Astrocyte of the cerebellum (primary cell): ENCODE measurements around the gene MAN2B2.

Experiments used
- DNase-seq: peaks from one replicate; pipeline ENCODE4 v3.0.0-alpha.2; 2011; ENCODE audit warnings: low read depth
- H3K4me3 ChIP-seq: 2 replicates; pipeline ENCODE4 v1.5.1; 2011; ENCODE audit warnings: mild to moderate bottlenecking, low read depth, low read length, moderate library complexity
- in situ Hi-C: cut with HindIII; loops from 2 replicates; pipeline ENCODE4 v1.10.0; 2017; ENCODE audit warnings: low sequenced_read_pairs
- TF ChIP-seq, protein P1 (sequence below): IDR thresholded peaks from 2 replicates; pipeline ENCODE4 v1.5.1; 2012; ENCODE audit warnings: low read length, low read depth, moderate library complexity, mild to moderate bottlenecking; ENCODE audit errors: missing control alignments

The MAN2B2 gene

DNA sequence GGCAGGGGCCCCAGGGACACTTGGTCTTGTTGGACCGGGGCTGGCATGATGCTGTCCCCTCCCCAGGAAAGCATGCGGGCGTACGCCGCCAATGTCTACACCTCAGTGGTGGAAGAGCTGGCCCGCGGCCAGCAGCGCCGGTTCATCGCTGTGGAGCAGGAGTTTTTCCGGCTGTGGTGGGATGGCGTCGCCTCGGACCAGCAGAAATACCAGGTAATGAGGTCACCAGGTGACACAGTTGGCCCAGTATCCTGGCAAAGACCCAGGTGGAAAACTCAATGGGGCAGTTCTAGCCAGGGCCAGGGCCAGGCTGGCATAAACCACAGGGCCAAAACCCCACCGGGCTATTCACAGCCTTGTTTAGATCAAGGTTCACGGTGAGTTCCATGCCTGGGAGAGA is 1.5 kb downstream of the MAN2B2 start:
- in situ Hi-C loops: no loop called here
- TF ChIP-seq, protein P1, sequence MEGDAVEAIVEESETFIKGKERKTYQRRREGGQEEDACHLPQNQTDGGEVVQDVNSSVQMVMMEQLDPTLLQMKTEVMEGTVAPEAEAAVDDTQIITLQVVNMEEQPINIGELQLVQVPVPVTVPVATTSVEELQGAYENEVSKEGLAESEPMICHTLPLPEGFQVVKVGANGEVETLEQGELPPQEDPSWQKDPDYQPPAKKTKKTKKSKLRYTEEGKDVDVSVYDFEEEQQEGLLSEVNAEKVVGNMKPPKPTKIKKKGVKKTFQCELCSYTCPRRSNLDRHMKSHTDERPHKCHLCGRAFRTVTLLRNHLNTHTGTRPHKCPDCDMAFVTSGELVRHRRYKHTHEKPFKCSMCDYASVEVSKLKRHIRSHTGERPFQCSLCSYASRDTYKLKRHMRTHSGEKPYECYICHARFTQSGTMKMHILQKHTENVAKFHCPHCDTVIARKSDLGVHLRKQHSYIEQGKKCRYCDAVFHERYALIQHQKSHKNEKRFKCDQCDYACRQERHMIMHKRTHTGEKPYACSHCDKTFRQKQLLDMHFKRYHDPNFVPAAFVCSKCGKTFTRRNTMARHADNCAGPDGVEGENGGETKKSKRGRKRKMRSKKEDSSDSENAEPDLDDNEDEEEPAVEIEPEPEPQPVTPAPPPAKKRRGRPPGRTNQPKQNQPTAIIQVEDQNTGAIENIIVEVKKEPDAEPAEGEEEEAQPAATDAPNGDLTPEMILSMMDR: no peak
- DNase-seq: no peak
- no peak overlapping the region for H3K4me3 ChIP-seq

DNA sequence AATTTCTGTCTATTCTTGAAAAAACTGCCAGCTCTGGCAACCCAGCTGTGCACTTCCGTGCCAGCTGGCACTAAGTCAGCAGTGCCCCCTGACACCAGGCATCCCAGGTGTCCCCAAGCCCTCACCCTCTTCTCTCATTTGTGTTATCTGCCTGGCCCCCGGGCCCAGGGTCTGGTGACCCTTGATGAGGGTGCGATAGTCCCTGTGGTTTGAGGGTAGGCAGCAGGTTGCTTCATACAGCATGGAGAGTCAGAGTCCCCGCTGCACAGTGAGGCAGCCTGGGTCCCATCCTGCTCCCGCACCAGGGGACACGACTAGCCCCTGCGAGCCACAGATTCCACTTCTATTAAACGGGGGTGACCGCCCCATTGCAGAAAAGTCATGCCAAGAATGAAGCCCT is 1.9 kb downstream of the MAN2B2 start:
- in situ Hi-C loops: no loop called here
- no peak overlapping the region for H3K4me3 ChIP-seq
- DNase-seq: no peak
- TF ChIP-seq, protein P1: no peak

DNA sequence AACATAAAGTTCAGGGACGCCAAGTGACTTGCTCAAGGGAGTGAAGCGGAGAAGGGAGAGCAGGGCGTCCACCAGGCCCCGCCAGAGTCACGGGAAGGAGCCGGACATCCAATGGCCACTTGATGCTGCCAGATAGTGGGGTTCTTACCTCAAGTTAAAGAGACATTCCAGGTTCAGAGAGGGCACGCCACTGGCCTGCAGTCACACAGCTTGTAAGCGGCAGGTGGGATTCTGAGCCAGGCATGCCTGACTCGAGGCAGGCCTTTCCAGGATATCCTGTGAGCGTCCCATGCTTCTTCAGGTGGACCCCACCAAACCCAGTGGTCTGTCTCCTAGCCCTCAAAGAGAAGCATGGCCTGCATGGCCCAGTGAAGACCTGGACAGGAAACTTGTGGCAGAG is 2.4 kb downstream of the MAN2B2 start:
- no peak for DNase-seq
- in situ Hi-C loops: no loop called here
- TF ChIP-seq, protein P1: no peak
- no peak overlapping the region for H3K4me3 ChIP-seq

DNA sequence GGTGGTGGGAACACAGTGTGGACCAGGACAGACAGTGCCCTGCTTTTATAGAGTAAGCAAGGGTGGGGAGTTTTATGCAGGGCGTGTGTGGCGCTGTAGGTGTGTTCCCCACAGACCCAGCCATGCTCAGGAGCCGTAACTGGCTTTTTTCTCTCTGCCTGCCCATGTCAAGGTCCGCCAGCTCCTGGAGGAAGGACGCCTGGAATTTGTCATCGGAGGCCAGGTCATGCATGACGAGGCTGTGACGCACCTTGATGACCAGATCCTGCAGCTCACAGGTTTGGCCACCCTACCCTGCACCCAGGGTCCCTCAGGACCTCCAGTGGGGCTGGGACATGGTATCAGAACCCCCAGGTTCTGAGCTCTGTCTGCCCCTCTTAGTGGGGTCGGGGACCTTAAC is 3.2 kb downstream of the MAN2B2 start:
- H3K4me3 ChIP-seq: no peak overlapping the region
- no peak for DNase-seq
- TF ChIP-seq, protein P1: no peak
- in situ Hi-C loops: no loop called here

DNA sequence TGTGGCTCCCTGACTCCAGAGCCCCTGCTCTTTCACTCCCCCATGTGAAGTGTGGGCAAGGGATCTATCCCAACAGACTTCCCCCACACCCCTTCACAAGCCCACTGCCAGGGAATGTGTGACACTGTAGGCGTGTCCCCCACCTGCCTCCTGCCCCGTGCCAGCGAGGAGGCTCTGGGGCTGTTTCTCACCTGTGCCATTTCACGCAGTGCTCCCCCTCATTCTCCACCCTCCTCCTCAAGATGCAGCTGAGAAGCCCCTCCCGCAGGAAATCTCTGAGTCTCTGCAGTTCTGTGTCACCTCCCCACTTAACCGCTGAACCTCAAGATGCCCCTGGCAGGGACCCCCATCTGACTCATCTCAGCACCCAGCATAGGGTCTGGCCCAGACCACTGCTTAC is 5.4 kb downstream of the MAN2B2 start:
- no peak overlapping the region for H3K4me3 ChIP-seq
- in situ Hi-C loops: no loop called here
- DNase-seq: no peak
- TF ChIP-seq, protein P1: no peak

DNA sequence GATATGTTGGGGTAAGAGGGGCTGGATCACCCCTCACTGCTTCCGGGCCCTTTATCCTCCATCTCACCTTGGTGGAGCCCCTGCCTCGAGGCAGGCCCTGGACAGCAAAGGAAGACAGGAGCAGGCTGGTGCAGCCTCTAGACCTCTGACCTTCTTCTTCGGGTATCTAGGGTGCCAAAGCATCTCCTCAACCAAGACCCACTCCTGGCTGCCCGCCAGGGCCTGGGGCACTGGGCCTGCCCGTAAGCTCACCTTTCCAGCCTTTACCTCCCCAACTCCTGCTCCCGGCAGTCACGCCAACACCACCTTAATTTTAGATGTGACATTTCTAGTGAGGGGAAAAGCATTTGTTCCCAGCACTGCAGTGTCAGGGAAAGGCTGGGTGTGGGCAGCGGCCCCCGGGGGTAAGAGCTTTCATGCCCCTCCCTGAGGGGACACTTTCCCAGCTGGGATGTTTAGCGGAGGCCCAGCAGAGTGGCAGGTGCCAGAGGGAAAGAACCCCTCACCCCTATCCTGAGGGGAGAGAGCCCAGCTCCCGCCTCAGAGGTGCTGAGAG is 6.7 kb downstream of the MAN2B2 start:
- in situ Hi-C loops: no loop called here
- H3K4me3 ChIP-seq: no peak overlapping the region
- no peak for DNase-seq
- TF ChIP-seq, protein P1: no peak
